NCI-H2107 (cell line): ENCODE results near the gene CNTNAP2.
"Not testable (repeated sequence)": the region's sequence is repeated elsewhere in the genome, so short reads cannot be mapped to it uniquely, and the experiment has no call there.

Experiments
- DNase-seq: peaks from one replicate; lab custom pipeline; 2025; lab: John Stamatoyannopoulos, UW

The CNTNAP2 gene

GRCh38 chr7:148026713-148027112 is 1910.1 kb downstream of the CNTNAP2 start:
- DNase-seq: no peak

- DNase-seq: no peak
These were observed 1911.6 kb downstream of the CNTNAP2 start for GRCh38 chr7:148028165-148028564.

GRCh38 chr7:148031019-148031418 is 1914.4 kb downstream of the CNTNAP2 start:
- DNase-seq: no peak

DNA sequence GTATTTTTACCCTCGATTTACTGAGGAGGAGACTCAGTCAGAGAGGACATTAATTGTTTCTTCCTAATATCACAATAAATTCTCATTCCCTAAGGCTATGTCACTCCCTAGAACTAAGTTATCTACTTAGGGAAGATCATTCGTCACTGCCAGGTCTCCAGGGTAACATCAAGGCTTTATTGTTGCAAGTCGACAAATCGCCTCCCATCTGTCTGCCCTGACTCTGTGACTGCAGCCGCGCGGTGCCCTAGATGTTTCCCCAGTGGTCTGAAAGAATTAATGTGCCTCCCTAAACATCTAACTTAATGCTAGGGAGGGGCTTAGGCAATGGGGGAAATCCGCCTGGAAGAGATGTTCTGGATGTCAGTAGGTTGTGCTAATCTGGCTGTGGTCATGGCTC is 1915.2 kb downstream of the CNTNAP2 start:
- no peak for DNase-seq

GRCh38 chr7:148035950-148036349 is 1919.3 kb downstream of the CNTNAP2 start:
- DNase-seq: no peak

GRCh38 chr7:148037044-148037443 is 1920.4 kb downstream of the CNTNAP2 start:
- no peak for DNase-seq

- no peak for DNase-seq
These were observed 1924.6 kb downstream of the CNTNAP2 start for GRCh38 chr7:148041156-148041555.

DNA sequence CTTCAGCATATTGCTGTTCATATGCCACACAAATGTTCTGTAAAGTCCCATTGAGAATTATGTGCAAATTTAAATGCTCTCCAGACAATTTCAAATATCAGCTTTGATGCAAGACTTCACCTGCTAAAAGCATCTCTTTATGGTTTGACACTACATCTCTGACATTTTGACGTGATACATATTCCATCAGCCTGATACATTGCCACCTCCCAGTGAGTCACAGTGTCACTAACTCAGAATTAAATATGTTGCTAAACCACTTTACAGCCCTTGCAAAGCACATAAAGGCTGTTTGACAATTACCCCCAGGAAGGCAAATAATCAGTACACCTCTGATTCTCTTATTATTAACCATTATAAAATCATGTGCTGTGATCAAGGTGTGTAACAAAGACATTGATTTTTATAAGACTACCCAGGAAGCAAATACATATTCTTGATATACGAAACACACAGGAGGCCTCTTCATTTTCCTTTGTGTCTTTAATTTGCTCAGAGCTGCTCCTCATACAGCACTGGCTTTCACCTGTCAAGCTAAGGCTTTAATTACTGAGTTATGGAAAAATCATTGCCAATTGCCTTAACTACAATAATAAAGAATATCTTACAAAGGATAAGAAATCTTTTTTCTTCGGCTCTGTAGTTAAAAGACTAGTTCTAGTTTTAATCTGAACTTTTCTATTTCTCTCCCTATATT is 1926.5 kb downstream of the CNTNAP2 start:
- DNase-seq: peak; percentile 18

GRCh38 chr7:148044173-148044572 is 1927.6 kb downstream of the CNTNAP2 start:
- DNase-seq: peak; percentile 55

GRCh38 chr7:148045521-148045920 is 1928.9 kb downstream of the CNTNAP2 start:
- peak; percentile 39 for DNase-seq

DNA sequence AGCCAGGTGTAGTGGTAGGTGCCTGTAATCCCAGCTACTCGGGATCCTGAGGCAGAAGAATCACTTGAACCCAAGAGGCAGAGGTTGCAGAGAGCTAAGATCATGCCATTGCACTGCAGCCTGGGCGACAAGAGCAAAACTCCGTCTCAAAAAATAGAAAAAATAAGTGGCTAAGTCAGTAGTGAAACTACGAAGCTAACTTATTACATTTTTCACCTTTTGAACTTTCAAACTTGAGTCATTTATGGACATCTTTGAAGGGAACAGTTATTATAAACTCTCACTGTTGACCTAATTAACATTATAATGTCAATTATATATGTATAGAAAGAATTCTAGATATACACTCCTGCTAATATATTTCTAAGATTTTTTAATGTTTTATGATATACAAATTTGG is 1932.5 kb downstream of the CNTNAP2 start:
- DNase-seq: no peak

- no peak for DNase-seq
These were observed 1934.0 kb downstream of the CNTNAP2 start for GRCh38 chr7:148050492-148051158.

DNA sequence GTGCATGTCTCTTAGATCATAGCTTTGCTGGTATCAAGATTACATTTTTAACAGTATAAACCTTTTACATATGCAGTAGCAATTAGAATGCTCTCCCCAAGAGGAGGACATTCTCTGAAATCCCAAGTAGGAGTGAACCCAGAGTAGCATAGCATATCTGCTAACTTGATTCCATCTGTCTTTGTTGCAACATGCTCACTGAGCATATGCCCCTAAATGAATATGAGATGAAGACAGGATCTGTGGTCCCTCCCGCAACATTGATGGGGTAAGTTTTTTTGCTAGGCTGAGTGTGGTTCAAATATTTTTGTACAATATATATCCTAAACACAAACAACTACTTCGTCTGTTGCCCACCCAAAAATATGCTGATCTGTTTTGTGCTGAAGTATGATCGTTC is 1939.8 kb downstream of the CNTNAP2 start:
- DNase-seq: no peak

GRCh38 chr7:148058092-148058491 is 1941.5 kb downstream of the CNTNAP2 start:
- DNase-seq: peak; percentile 84

- DNase-seq: no peak
These were observed 1942.2 kb downstream of the CNTNAP2 start for GRCh38 chr7:148058753-148059152.

GRCh38 chr7:148060724-148061123 is 1944.1 kb downstream of the CNTNAP2 start:
- no peak for DNase-seq

GRCh38 chr7:148078111-148078510 is 1961.5 kb downstream of the CNTNAP2 start:
- not testable (repeated sequence) for DNase-seq

- DNase-seq: no peak
These were observed 1962.8 kb downstream of the CNTNAP2 start for GRCh38 chr7:148079206-148080080.

DNA sequence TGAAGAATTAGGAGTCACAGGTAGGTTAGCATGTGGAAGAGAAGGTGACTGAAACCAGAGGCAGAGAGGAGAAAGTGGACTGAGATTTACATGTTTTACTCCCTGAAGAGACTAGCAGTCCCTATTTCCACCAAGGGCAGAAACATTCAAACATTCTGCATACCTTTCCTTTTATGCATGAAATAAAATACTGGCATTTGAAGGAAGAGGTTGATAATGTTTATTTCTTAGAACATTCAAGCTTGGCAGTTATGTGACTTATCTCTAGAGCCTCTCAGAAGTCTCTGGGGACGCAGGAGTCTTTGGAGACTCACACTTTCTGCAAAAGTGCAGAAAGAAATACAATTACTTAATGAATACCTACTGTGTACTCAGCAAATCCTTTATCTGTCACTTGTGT is 1966.8 kb downstream of the CNTNAP2 start:
- DNase-seq: no peak

DNA sequence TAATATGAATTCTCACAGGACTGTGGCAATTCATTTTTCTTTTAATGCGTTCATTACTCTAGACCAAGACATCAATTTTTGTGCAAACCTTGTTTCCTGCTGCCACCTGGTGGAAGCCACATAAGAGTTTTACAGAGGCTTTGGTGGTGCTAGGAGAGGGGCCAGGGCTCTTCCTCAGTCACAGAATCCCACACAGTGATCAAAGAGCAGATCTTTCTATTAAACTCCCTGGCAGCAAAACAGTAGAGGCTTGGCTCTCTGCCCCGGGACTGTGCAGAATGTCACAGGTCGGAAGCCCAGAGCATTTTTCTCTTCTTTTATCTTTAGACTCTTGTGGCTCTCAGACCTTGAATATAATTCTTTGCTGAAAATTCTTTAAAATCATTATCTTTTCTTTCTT is 1967.5 kb downstream of the CNTNAP2 start:
- DNase-seq: no peak

DNA sequence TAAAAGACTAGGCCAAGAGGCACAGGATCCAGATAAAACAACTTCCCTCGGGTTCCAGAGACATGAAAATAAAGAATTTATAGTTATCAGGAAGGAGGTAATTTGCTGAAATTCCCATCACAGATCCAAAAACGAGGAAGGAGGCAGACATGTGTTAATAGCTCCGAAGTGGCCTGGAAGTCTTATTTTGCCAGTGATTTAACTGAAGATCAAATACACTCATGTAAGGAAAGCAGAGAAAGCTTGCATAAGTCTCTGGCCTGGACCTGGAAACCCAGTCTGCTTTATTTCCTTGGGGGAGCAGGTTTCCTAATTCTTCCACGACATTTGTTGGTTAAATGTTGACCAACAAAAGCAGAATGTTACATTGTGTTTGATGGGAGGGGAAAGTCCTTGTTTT is 1975.3 kb downstream of the CNTNAP2 start:
- no peak for DNase-seq

DNA sequence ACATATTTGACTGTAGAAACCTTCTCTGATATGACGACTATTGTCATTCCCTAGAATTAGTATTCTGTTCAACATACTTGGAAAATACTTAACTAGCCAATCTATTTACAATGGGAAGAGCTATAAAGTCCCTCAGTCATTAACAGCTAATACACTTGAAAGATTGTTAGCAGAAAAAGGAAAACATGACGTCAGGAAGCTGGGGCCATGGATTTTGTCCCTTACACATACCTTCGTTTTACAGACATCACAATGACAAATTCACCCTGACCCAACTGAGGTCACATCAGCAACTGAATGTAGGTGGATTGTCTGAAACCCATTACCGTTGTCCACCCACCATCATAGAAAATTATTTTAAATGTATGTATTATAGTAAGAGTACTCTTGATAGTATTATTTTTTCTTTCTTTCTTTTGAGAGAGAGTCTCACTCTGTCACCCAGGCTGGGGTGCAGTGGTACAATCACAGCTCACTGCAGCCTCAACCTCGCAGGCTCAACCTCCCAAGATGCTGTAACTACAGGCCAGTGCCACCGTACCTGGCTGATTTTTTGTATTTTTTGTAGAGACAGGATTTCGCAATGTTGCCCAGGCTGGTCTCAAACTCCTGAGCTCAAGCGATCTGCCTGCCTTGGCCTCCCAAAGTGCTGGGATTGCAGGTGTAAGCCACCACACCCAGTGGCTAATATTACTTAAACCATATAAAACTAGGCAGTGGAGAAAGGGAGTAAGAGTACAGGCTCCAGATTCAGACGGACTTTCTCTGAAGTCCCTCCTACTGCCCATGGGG is 1977.0 kb downstream of the CNTNAP2 start:
- no peak for DNase-seq
